DOHH2 (cell line): ENCODE results near the gene TBCD.

Experiments
- CTCF ChIP-seq: fragments of 200-600 bp; sonication (generic); IDR thresholded peaks from one replicate; pipeline ENCODE4 v1.5.1; 2014; ENCODE audit warnings: antibody characterized with exemption, mild to moderate bottlenecking, low read depth, low read length; ENCODE audit not compliant: poor library complexity, severe bottlenecking
- EZH2phosphoT487 ChIP-seq: fragments of 200-600 bp; sonication (generic); IDR thresholded peaks from 2 replicates; pipeline ENCODE4 v1.6.1; 2017; ENCODE audit warnings: borderline replicate concordance, mild to moderate bottlenecking, antibody characterized with exemption, low read length, moderate library complexity, mixed read lengths

- no peak for TF ChIP-seq CTCF
- no peak for TF ChIP-seq EZH2phosphoT487
These were observed 221.7 kb downstream of the TBCD start for GRCh38 chr17:82973456-82974135.
